Heart left ventricle (tissue), 13 donors: ENCODE data around the gene DMRTC2.

Experiments used
- POLR2A ChIP-seq, 2 donors: fragments of 450-650 bp; IDR thresholded peaks; one replicate each; pipeline ENCODE4 v1.6.1; 2017; ENCODE audit warnings: antibody characterized with exemption in 2 of 2, mild to moderate bottlenecking in 2 of 2, moderate library complexity in 2 of 2
- TF ChIP-seq, protein P1 (sequence below), 12 donors: fragments of 200-600 bp; sonication (generic) in 4 of 12; IDR thresholded peaks; one replicate each; pipeline versions ENCODE4 v1.5.0 to v1.8.0; 2018 to 2022; ENCODE audit warnings: antibody characterized with exemption in 12 of 12, mild to moderate bottlenecking in 5 of 12
- donor health status: ischemic (EF 13 %, LVEDD 7.1; RV severe dilation, severe dysfunction).
- donor health status: DM: no; HTN: yes; CAD: no.
- donor health status: DM: no; HTN: no; CAD: no.
- donor health status: ischemic (EF 25% LVEDD 6.9; RV normal size, moderate dysfunction).
- donor health status: ischemic (EF 25% LVEDD 5.7; RV mildly dilated, moderate dysfunction).
- donor health status: ischemic (EF 35%, LVEDD 5.7; RV mildly dilated, moderate dysfunction).
- donor health status: nonischemic (EF 11% LVEDD 7.7; RV severe dilation, severe dysfunction).
- donor health status: DM: yes; HTN: yes; CAD: no.
- donor health status: PGD.
- donor health status: ischemic (EF 29% LVEDD 5.4; RV normal size, mild dysfunction).
- donor health status: nonischemic (EF 23%, LVEDD 6.1; RV moderate dilation, normal function).

DNA sequence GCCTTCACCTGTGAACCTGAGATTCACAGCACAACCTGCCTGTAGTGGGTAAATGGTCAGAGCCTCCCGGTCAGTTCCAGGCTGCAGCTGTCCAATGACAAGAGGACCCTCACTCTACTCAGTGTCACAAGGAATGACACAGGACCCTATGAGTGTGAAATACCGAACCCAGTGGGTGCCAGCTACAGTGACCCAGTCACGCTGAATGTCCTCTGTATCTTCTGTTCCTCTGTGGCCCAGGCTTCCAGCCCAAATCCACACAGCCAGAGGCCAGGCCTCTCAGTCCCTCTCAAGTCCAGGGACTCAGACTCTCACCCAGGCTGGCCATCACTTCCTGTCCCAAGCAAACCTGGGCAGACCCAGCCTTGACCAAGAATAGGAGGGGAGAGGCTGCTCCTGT is 37.7 kb upstream of the DMRTC2 start:
- TF ChIP-seq, protein P1, sequence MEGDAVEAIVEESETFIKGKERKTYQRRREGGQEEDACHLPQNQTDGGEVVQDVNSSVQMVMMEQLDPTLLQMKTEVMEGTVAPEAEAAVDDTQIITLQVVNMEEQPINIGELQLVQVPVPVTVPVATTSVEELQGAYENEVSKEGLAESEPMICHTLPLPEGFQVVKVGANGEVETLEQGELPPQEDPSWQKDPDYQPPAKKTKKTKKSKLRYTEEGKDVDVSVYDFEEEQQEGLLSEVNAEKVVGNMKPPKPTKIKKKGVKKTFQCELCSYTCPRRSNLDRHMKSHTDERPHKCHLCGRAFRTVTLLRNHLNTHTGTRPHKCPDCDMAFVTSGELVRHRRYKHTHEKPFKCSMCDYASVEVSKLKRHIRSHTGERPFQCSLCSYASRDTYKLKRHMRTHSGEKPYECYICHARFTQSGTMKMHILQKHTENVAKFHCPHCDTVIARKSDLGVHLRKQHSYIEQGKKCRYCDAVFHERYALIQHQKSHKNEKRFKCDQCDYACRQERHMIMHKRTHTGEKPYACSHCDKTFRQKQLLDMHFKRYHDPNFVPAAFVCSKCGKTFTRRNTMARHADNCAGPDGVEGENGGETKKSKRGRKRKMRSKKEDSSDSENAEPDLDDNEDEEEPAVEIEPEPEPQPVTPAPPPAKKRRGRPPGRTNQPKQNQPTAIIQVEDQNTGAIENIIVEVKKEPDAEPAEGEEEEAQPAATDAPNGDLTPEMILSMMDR (IDR thresholded peaks at IDR 0.05), result no peak
- no peak for TF ChIP-seq POLR2A (IDR thresholded peaks at IDR 0.05)
